ENCODE results near the gene FLT1.

DNA sequence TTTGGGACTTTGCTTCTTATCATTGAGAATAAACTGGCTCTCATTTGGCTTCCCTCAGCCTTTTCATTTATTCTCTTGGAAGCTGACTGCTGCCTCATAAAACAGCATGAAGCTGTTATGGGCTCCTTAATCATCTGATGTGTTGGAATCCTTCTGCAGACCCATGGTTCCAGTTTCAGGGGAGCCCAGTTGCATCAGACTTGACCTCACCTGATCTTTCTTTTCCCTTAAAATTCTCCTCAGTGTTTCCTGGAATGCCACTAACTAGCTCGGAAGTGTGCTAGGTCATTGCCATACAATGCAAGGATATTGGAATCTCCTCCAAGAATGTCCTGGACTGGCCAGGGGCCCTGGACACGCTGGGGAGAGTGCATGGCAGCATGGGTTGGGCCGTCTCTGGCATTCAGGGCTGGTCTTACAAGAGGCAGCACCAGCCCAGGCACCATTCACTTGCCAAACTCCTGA, 158.7 kb downstream of the FLT1 start:
- no peak for TF ChIP-seq POLR2A (IDR thresholded peaks at IDR 0.05; ENCODE audit: insufficient read depth in 1 of 2, low read depth in 2 of 2, low read length in 2 of 2)
- TF ChIP-seq CTCF (CRISPR knock-in tag; IDR thresholded peaks at IDR 0.05), result no peak
- no peak for TF ChIP-seq SMC3 (IDR thresholded peaks at IDR 0.05; ENCODE audit: low read length)
- TF ChIP-seq, protein P1, sequence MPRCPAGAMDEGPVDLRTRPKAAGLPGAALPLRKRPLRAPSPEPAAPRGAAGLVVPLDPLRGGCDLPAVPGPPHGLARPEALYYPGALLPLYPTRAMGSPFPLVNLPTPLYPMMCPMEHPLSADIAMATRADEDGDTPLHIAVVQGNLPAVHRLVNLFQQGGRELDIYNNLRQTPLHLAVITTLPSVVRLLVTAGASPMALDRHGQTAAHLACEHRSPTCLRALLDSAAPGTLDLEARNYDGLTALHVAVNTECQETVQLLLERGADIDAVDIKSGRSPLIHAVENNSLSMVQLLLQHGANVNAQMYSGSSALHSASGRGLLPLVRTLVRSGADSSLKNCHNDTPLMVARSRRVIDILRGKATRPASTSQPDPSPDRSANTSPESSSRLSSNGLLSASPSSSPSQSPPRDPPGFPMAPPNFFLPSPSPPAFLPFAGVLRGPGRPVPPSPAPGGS (CRISPR knock-in tag; IDR thresholded peaks at IDR 0.05), result no peak
- no peak for TF ChIP-seq KLF13 (CRISPR knock-in tag; IDR thresholded peaks at IDR 0.05)
- TF ChIP-seq SP1 (IDR thresholded peaks at IDR 0.05), result no peak
- TF ChIP-seq SP1 (CRISPR knock-in tag; IDR thresholded peaks at IDR 0.05), result no peak
- no peak for TF ChIP-seq RAD21 (CRISPR knock-in tag; IDR thresholded peaks at IDR 0.05)
- TF ChIP-seq ZNF20 (CRISPR knock-in tag; IDR thresholded peaks at IDR 0.05), result no peak
